Thoracic aorta (tissue), 2 donors: Measurements from ENCODE around the gene COL17A1. TPM values are rescaled to one million over a fixed set of nuclear protein-coding genes. Genes with fewer than 3 reads are reported as not detected.

Source experiments
- ATAC-seq: fragments of 150-250 bp; one replicate; pipeline ENCODE4 v1.8.0; 2017; ENCODE audit warnings: low read depth; ENCODE audit not compliant: insufficient number of reproducible peaks, low FRiP score
- DNase-seq: peaks from one replicate; pipeline ENCODE4 v3.0.0-alpha.2; 2020; ENCODE audit warnings: low spot score
- H3K27ac ChIP-seq, 2 donors: fragments of 200-600 bp; sonication (generic); 1 replicate in 1 of 2; 2 replicates in 1 of 2; pipeline ENCODE4 v1.5.1; 2016; ENCODE audit warnings: mild to moderate bottlenecking in 2 of 2, moderate library complexity in 2 of 2
- H3K27me3 ChIP-seq: fragments of 200-600 bp; sonication (generic); replicated peaks from 2 replicates; pipeline ENCODE4 v1.6.0; 2016; ENCODE audit warnings: mild to moderate bottlenecking; ENCODE audit not compliant: insufficient read depth
- H3K36me3 ChIP-seq: fragments of 200-600 bp; sonication (generic); one replicate; pipeline ENCODE4 v1.5.1; 2016
- H3K4me1 ChIP-seq, 2 donors: fragments of 200-600 bp; sonication (generic); 1 replicate in 1 of 2; 2 replicates in 1 of 2; pipeline versions ENCODE4 v1.5.1 to v1.6.0; 2016; ENCODE audit warnings: low read depth in 2 of 2, mild to moderate bottlenecking in 1 of 2; ENCODE audit not compliant: control insufficient read depth in 1 of 2
- H3K4me3 ChIP-seq: fragments of 200-600 bp; sonication (generic); 2 replicates; pipeline ENCODE4 v1.5.1; 2016; ENCODE audit warnings: mild to moderate bottlenecking
- H3K9me3 ChIP-seq: fragments of 200-600 bp; sonication (generic); 2 replicates; pipeline ENCODE4 v1.5.1; 2016
- CTCF ChIP-seq: fragments of 200-600 bp; sonication (generic); IDR thresholded peaks from one replicate; pipeline ENCODE4 v1.5.1; 2019; ENCODE audit warnings: antibody characterized with exemption
- total RNA-seq, 2 donors: library from RNA; depleted of rRNA; stranded (reverse); fragments of >200 nt; gene quantifications; one replicate each; pipeline versions ENCODE4 v1.1.0 to v1.2.3, GENCODE V29; 2016

The COL17A1 gene
- total RNA-seq, 2 donors from 2014 or later, result 0.49 to 0.95 TPM

- no peaks in the 10 kb centered on the region for H3K27me3 ChIP-seq
- peaks cover 42 to 43% of the 10 kb centered on the region in 2 donors for H3K4me1 ChIP-seq
- no peak overlapping the region for H3K27ac ChIP-seq
- TF ChIP-seq CTCF, result no peak
- no peaks in the 10 kb centered on the region for H3K9me3 ChIP-seq
- no peak overlapping the region for H3K4me3 ChIP-seq
- DNase-seq (no peak), ATAC-seq (no peak)
- H3K36me3 ChIP-seq, result no peaks in the 10 kb centered on the region
These were observed 99.3 kb downstream of the COL17A1 start for GRCh38 chr10:103986360-103986759.

GRCh38 chr10:103985726-103986125 lies 100.0 kb downstream of the COL17A1 start:
- no peak for TF ChIP-seq CTCF
- Histone ChIP-seq H3K36me3 (no peaks in the 10 kb centered on the region), H3K4me3 (no peak overlapping the region), H3K4me1 (peaks cover 42 to 43% of the 10 kb centered on the region in 2 donors), H3K27ac (no peak overlapping the region), H3K9me3 (no peaks in the 10 kb centered on the region), H3K27me3 (no peaks in the 10 kb centered on the region)
- ATAC-seq (no peak), DNase-seq (no peak)

GRCh38 chr10:103983367-103983911 lies 102.2 kb downstream of the COL17A1 start:
- ATAC-seq (no peak), DNase-seq (no peak)
- no peak for TF ChIP-seq CTCF
- Histone ChIP-seq H3K27me3 (no peaks in the 10 kb centered on the region), H3K4me1 (peaks cover 32 to 42% of the 10 kb centered on the region in 2 donors), H3K9me3 (no peaks in the 10 kb centered on the region), H3K27ac (no peak overlapping the region), H3K36me3 (no peaks in the 10 kb centered on the region), H3K4me3 (no peak overlapping the region)

GRCh38 chr10:103982639-103983038 lies 103.0 kb downstream of the COL17A1 start:
- TF ChIP-seq CTCF, result no peak
- Histone ChIP-seq H3K27ac (no peak overlapping the region), H3K4me1 (peaks cover 32 to 34% of the 10 kb centered on the region in 2 donors), H3K36me3 (no peaks in the 10 kb centered on the region), H3K4me3 (no peak overlapping the region), H3K9me3 (no peaks in the 10 kb centered on the region), H3K27me3 (no peaks in the 10 kb centered on the region)
- ATAC-seq, result no peak
- DNase-seq, result no peak

Other genes with a start within 250 kb of the COL17A1 start
- gene SH3PXD2A, start 230.3 kb downstream of the COL17A1 start, total RNA-seq, result 10 to 100 TPM; 28.3 to 51.5 TPM
- 10 to 100 TPM; 11.6 to 30.6 TPM for gene STN1, start 167.7 kb downstream of the COL17A1 start, total RNA-seq
- 10 to 100 TPM; 38.3 to 91.2 TPM for gene SLK, start 118.7 kb downstream of the COL17A1 start, total RNA-seq
- 1 to 10 TPM; 4.9 to 7.4 TPM for gene SFR1, start 36.3 kb upstream of the COL17A1 start, total RNA-seq
- gene CFAP43, start 146.5 kb upstream of the COL17A1 start, total RNA-seq, result under 1 TPM in 1 of 2 donors, not detected in 1; 0.85 TPM
- gene GSTO1, start 169.0 kb upstream of the COL17A1 start, total RNA-seq, result 10 to 100 TPM; 68.5 to 96.4 TPM
- gene GSTO2, start 183.3 kb upstream of the COL17A1 start, total RNA-seq, result 1 to 10 TPM; 2.8 to 3.0 TPM